GM18907 (cell line): ENCODE results near the gene FES.
"Not testable (repeated sequence)": the region's sequence is repeated elsewhere in the genome, so short reads cannot be mapped to it uniquely, and the experiment has no call there.

Experiments used
- ATAC-seq: cut with Tn5 transposase; IDR thresholded peaks from one replicate; pipeline ENCODE4 v1.9.1; 2021; ENCODE audit warnings: mild to moderate bottlenecking, moderate library complexity; ENCODE audit not compliant: unreplicated experiment

FES gene

GRCh38 chr15:90907051-90907660, 22.9 kb downstream of the FES start:
- no peak for ATAC-seq

- ATAC-seq = no peak
Observed at GRCh38 chr15:90907838-90908507, 23.7 kb downstream of the FES start.

GRCh38 chr15:90909449-90909848, 25.1 kb downstream of the FES start:
- not testable (repeated sequence) for ATAC-seq

GRCh38 chr15:90909976-90910375, 25.7 kb downstream of the FES start:
- no peak for ATAC-seq

- ATAC-seq = no peak
Observed at GRCh38 chr15:90910441-90911301, 26.4 kb downstream of the FES start.

GRCh38 chr15:90911302-90911623, 27.0 kb downstream of the FES start:
- ATAC-seq = no peak

- ATAC-seq = no peak
Observed at GRCh38 chr15:90911906-90912769, 27.8 kb downstream of the FES start.

GRCh38 chr15:90912770-90913075, 28.4 kb downstream of the FES start:
- ATAC-seq = no peak

- no peak for ATAC-seq
Observed at GRCh38 chr15:90913398-90913944, 29.2 kb downstream of the FES start.

GRCh38 chr15:90914305-90915080, 30.2 kb downstream of the FES start:
- no peak for ATAC-seq

GRCh38 chr15:90915216-90915807, 31.0 kb downstream of the FES start:
- ATAC-seq = no peak

GRCh38 chr15:90915808-90916440, 31.6 kb downstream of the FES start:
- ATAC-seq = no peak

GRCh38 chr15:90916461-90916860, 32.2 kb downstream of the FES start:
- ATAC-seq = no peak

GRCh38 chr15:90917569-90917968, 33.3 kb downstream of the FES start:
- ATAC-seq = no peak

- no peak for ATAC-seq
Observed at GRCh38 chr15:90918034-90918788, 33.9 kb downstream of the FES start.

- ATAC-seq = no peak
Observed at GRCh38 chr15:90918835-90919234, 34.5 kb downstream of the FES start.

- no peak for ATAC-seq
Observed at GRCh38 chr15:90921887-90922286, 37.6 kb downstream of the FES start.

GRCh38 chr15:90922712-90923322, 38.5 kb downstream of the FES start:
- peak; percentile 65 for ATAC-seq
